HUES6 (cell line): ENCODE data around the gene TMEM131L.

Experiments
- H3K27ac ChIP-seq: 2 replicates; pipeline ENCODE4 v1.7.0; 2013; ENCODE audit warnings: low read depth, mild to moderate bottlenecking, low read length, inconsistent platforms
- H3K27me3 ChIP-seq: 2 replicates; pipeline ENCODE4 v1.6.1; 2013; ENCODE audit warnings: low read length; ENCODE audit not compliant: control insufficient read depth, insufficient read depth
- H3K36me3 ChIP-seq: 2 replicates; pipeline ENCODE4 v1.6.1; 2013; ENCODE audit warnings: low read length; ENCODE audit not compliant: control insufficient read depth, insufficient read depth
- H3K4me1 ChIP-seq: 2 replicates; pipeline ENCODE4 v1.6.1; 2013; ENCODE audit warnings: low read length; ENCODE audit not compliant: control insufficient read depth, insufficient read depth
- H3K4me3 ChIP-seq: 2 replicates; pipeline ENCODE4 v1.5.1; 2013; ENCODE audit warnings: low read depth, low read length
- H3K9ac ChIP-seq: one replicate; pipeline ENCODE4 v1.6.1; 2013; ENCODE audit warnings: mild to moderate bottlenecking, low read length
- H3K9me3 ChIP-seq: 2 replicates; pipeline ENCODE4 v1.6.1; 2013; ENCODE audit warnings: low read depth, low read length; ENCODE audit not compliant: control insufficient read depth, insufficient read depth

Gene TMEM131L

GRCh38 chr4:153480704-153481103 is 14.5 kb downstream of the TMEM131L start:
- Histone ChIP-seq H3K4me1 (peaks cover 11% of the 10 kb centered on the region), H3K36me3 (peaks cover 3% of the 10 kb centered on the region; the same call in 1 of the 2 replicates), H3K27ac (no peak overlapping the region), H3K9me3 (no peaks in the 10 kb centered on the region), H3K4me3 (no peak overlapping the region), H3K27me3 (no peaks in the 10 kb centered on the region), H3K9ac (no peak overlapping the region)

- Histone ChIP-seq H3K9ac (no peak overlapping the region), H3K27me3 (no peaks in the 10 kb centered on the region), H3K4me1 (peaks cover 19% of the 10 kb centered on the region), H3K27ac (no peak overlapping the region), H3K36me3 (peaks cover 3% of the 10 kb centered on the region; the same call in 1 of the 2 replicates), H3K9me3 (no peaks in the 10 kb centered on the region), H3K4me3 (no peak overlapping the region)
Measured at GRCh38 chr4:153481478-153481877, 15.3 kb downstream of the TMEM131L start.

- Histone ChIP-seq H3K9ac (no peak overlapping the region), H3K4me1 (peaks cover 42% of the 10 kb centered on the region), H3K9me3 (no peaks in the 10 kb centered on the region), H3K4me3 (no peak overlapping the region), H3K36me3 (peaks cover 3% of the 10 kb centered on the region; the same call in 1 of the 2 replicates), H3K27ac (no peak overlapping the region), H3K27me3 (no peaks in the 10 kb centered on the region)
Measured at GRCh38 chr4:153483432-153484418, 17.6 kb downstream of the TMEM131L start.

GRCh38 chr4:153485359-153485758 is 19.2 kb downstream of the TMEM131L start:
- Histone ChIP-seq H3K9ac (no peak overlapping the region), H3K9me3 (no peaks in the 10 kb centered on the region), H3K27me3 (no peaks in the 10 kb centered on the region), H3K4me3 (no peak overlapping the region), H3K4me1 (peaks cover 47% of the 10 kb centered on the region), H3K36me3 (peaks cover 3% of the 10 kb centered on the region; the same call in 1 of the 2 replicates), H3K27ac (no peak overlapping the region)

- Histone ChIP-seq H3K9ac (no peak overlapping the region), H3K4me3 (no peak overlapping the region), H3K27me3 (no peaks in the 10 kb centered on the region), H3K36me3 (peaks cover under 1% of the 10 kb centered on the region; the same call in 1 of the 2 replicates), H3K9me3 (no peaks in the 10 kb centered on the region), H3K4me1 (peaks cover 48% of the 10 kb centered on the region), H3K27ac (peak overlapping the region; percentile 58; the same call in 1 of the 2 replicates)
Measured at GRCh38 chr4:153485860-153486259, 19.7 kb downstream of the TMEM131L start.

GRCh38 chr4:153486281-153487151 is 20.4 kb downstream of the TMEM131L start:
- no peaks in the 10 kb centered on the region for H3K36me3 ChIP-seq
- no peaks in the 10 kb centered on the region for H3K9me3 ChIP-seq
- H3K27me3 ChIP-seq: no peaks in the 10 kb centered on the region
- H3K4me1 ChIP-seq: peaks cover 48% of the 10 kb centered on the region
- peak overlapping the region; percentile 58 for H3K27ac ChIP-seq
- H3K4me3 ChIP-seq: 0 out of 2 replicates have a peak overlapping the region, but pooled peaks have one; percentile 17
- peak overlapping the region; percentile 68 for H3K9ac ChIP-seq

- peak overlapping the region; percentile 64 for H3K27ac ChIP-seq
- no peaks in the 10 kb centered on the region for H3K27me3 ChIP-seq
- no peaks in the 10 kb centered on the region for H3K9me3 ChIP-seq
- peak overlapping the region; percentile 65 for H3K9ac ChIP-seq
- peaks cover 48% of the 10 kb centered on the region for H3K4me1 ChIP-seq
- no peak overlapping the region for H3K4me3 ChIP-seq
- no peaks in the 10 kb centered on the region for H3K36me3 ChIP-seq
Measured at GRCh38 chr4:153488006-153488891, 22.1 kb downstream of the TMEM131L start.

GRCh38 chr4:153489856-153490558 is 23.8 kb downstream of the TMEM131L start:
- Histone ChIP-seq H3K27ac (no peak overlapping the region), H3K4me3 (no peak overlapping the region), H3K4me1 (peaks cover 60% of the 10 kb centered on the region), H3K9me3 (no peaks in the 10 kb centered on the region), H3K27me3 (no peaks in the 10 kb centered on the region), H3K36me3 (no peaks in the 10 kb centered on the region), H3K9ac (no peak overlapping the region)

- Histone ChIP-seq H3K9me3 (no peaks in the 10 kb centered on the region), H3K27me3 (no peaks in the 10 kb centered on the region), H3K9ac (no peak overlapping the region), H3K36me3 (no peaks in the 10 kb centered on the region), H3K4me1 (peaks cover 66% of the 10 kb centered on the region), H3K4me3 (no peak overlapping the region), H3K27ac (no peak overlapping the region)
Measured at GRCh38 chr4:153490985-153491483, 24.9 kb downstream of the TMEM131L start.
